EH (cell line): ENCODE results near the gene COPE.
"Not testable (repeated sequence)": the region's sequence is repeated elsewhere in the genome, so short reads cannot be mapped to it uniquely, and the experiment has no call there.

ENCODE experiments used
- DNase-seq: peaks from one replicate; pipeline ENCODE4 v3.0.0-alpha.2; 2015; ENCODE audit warnings: low read depth

Gene COPE

DNA sequence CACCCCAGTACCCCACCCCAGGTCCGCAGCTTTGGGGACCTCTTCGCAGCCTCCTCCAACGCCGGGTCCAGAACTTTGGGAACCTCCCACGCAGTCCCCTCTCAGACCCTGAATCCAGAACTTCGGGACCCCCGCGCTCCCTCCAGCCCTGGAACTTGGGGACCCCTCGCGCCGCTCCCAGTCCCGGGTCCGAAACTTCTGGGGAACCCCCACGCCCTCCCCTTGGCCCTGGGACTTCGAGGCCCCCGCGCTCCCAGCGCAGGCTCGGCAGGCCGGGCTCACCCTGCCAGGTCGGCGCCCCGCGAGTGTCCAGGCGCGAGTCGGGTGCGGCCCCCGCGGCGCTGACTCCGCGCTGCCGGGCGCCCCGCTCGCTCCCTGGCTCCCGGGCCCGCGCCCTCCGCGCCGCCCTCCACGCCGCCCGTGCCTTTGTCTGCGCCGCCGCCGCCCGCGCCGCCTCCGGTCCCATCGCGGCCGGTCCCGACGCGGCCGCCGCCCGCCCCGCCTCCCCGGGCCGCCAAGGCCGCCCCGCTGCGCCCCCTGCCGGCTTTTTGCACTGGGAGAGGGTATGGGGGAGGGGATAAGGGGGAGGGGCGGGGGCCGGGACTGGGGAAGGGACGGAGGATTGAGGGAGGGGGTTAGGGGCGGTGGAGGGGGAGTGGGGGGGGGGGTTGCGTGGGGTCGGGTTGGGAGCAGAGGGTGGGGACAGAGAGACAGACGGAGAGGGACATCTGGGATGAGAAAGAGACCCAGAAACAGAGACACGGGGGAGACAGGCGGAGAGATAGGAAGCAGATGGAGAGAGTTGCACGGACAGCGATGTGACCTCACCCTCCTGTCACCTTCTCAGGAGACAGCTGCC is 21.8 kb upstream of the COPE start, which contains the start of gene HOMER3:
TSS of gene HOMER3 (minus strand) at position 449 of the 859 bp plus-strand sequence. CDS start 2,235 bp downstream, outside the sequence.
- peak; percentile 67 for DNase-seq

DNA sequence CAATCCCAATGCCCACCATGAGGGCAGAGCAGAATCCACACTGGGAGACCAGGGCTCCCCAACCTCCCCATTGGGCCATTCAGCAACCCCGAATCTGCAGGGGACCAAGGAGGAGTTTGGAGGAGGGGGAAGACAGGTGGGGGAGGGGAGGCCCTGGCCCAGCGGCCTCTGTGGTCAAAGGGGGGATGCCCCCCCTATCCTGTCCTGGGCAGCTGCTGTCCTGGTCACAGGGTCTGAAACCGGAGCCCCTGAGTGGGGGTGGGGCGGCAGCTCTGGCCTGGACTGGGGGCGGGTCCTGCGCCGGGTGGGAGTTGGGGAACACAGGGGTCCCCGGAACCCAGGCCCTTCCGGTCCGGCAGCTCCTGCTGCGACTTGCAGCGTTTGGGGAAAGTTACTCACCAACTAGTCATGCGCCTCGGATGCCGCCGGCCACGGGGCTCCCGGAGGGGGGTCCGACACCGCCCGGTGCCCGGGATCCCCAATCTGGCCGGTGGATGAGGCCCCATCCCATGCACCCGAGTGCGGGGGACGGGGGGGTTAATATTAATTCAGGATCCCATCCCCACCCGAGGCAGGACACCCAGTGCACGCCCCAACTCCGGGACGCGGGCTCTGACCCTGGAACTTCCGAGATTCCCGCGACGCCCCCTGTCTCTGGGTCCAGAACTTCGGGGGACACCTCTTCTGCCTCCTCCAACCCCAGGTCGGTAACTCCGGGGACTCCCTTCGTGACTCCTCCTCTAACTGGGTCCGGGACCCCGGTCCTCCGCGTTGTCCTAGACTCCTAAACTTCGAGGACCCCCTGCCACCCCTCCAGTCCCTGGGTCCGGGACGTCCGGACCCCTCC is 21.0 kb upstream of the COPE start:
- peak; percentile 70 for DNase-seq

GRCh38 chr19:18939163-18939562 is 20.0 kb upstream of the COPE start:
- no peak for DNase-seq

DNA sequence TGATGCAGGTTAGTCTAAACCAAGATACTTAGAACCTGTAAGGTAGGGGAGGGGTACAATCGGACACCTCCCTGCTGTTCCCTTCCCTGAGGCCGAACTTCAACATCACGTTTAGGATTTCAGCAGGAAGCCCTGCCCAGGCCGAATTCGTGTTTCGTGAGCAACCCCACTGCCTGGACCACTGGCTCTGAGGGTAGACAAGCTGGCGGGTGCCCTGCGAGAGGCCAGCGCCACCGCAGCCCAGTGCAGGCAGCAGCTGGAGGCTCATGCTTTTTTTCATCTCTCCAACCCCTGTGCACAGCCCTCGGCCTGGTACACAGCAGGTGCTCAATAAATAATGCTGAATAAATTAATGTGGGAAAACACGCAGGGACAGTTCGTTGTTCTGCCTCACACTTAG is 14.1 kb upstream of the COPE start:
- DNase-seq, result no peak

GRCh38 chr19:18932216-18932841 is 13.1 kb upstream of the COPE start:
- DNase-seq, result peak; percentile 49

- no peak for DNase-seq
These were observed 12.4 kb upstream of the COPE start for GRCh38 chr19:18931316-18932162.

- DNase-seq, result no peak
These were observed 10.1 kb upstream of the COPE start for GRCh38 chr19:18929311-18929710.

DNA sequence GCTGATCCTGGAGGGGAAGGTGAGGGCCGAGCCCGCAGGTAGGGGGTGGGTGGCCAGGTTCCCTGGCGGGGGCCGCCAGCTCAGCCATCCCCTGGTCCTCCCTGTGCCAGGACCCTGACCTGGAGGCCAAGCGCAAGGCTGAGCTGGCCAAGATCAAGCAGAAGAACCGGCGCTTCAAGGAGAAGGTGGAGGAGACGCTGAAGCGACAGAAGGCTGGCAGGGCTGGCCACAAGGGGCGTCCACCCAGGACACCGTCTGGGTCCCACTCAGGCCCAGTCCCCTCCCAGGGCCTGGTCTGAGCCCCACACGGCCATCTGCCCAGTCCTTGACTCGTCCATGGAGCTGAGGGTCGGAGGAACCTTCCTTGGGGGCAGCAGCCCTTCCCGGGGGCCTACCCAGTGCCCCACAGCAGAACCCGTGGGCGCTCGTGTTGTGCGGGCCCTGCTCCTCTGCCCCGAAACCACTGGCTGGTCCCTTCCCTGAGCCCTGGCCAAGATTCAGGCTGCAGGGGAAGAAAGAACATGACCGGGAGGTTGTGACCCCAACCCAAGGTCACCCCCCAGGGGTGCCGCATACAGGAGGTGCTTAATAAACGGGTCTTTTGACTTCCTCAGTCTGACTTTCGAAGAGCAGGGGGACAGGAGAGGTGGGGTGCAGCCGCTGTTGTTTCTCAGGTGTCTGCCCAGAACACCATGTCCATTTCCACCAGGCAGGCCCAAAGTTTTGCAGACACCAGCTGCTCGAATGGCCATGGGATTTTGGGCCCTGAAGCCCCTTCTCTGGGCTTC is 9.0 kb upstream of the COPE start:
- DNase-seq, result no peak

GRCh38 chr19:18924684-18925213 is 5.6 kb upstream of the COPE start:
- DNase-seq, result no peak

DNA sequence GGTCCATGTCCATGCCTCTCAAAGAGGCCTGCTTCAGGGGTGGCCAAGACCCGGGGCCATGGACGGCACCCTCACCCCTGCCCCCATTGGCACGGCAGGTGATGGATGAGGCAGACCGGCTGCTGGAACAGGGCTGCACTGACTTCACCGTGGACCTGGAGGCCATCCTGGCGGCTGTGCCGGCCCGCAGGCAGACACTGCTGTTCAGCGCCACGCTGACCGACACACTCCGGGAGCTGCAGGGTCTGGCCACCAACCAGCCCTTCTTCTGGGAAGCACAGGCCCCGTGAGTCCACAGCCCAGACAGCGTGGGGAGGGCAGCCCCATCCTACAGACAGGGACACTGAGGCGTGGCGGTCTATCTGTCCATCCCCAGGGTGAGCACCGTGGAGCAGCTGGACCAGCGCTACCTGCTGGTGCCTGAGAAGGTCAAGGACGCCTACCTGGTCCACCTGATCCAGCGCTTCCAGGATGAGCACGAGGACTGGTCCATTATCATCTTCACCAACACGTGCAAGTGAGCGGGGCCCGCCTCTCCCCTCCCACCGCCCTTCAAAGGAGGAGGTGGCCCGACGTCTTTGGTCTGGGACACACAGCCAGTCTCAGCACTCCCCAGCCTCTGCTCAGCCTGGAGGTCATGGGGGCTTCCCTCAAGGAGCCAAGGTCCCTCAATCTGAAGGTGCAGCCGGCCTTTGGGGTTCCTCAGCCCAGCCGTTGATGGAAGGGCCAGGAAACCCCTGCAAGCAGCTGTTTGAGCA is 3.2 kb upstream of the COPE start:
- DNase-seq, result no peak

GRCh38 chr19:18921593-18921992 is 2.4 kb upstream of the COPE start:
- no peak for DNase-seq

DNA sequence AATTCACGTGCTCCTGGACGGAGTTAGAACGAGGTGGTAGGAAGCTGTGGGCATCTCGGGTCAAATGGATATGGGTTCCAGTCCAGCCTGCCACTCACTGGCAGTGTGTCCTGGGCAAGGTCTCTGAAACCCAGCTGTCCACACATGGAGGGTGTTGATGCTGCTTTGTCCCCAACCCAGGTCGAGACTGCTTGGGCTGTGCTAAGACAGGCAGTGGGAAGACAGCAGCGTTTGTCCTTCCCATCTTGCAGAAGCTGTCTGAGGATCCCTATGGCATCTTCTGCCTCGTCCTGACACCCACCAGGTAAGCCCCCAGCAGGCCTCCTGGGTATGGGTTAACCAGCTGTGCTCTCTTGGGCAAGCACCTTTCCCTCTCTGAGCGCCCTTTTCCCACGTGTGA is 1.2 kb upstream of the COPE start:
- DNase-seq, result no peak

DNA sequence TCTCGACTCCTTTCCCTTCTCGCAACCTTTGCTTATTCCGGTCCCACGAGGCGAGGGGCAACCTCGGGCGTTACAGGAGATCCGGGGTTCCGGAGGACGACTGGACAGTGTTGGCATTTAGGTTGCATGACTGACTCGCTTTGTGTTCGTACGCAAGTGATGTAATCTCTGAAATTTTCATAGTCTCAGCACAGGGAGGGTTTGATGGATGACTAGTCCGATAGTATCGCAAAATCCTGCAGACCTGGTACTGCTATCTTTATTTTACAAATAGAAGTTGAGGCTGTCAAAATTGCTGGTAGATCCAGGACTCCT is 670 bp upstream of the COPE start:
- DNase-seq, result no peak

DNA sequence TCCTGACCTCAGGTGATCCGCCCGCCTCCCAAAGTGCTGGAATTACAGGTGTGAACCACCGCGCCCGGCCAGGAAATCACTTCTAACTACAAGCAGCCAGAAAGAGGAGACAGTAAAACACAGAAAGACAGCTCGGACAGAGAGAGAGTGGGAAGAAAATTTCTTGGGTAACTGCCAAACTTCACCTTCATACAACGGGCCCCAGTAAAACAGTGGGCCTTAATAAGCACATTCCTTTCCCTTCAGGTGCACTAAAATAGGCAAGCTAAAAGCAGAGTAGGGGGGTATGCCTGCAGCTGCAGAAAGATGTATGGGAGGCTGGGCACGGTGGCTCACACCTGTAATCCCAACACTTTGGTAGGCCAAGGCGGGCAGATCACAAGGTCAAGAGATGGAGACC is 1.6 kb downstream of the COPE start:
- DNase-seq, result not testable (repeated sequence)

GRCh38 chr19:18915639-18916038 is 3.5 kb downstream of the COPE start:
- DNase-seq, result peak; percentile 48

- DNase-seq, result no peak
These were observed 5.7 kb downstream of the COPE start for GRCh38 chr19:18913466-18913865.

GRCh38 chr19:18912933-18913332 is 6.3 kb downstream of the COPE start:
- DNase-seq, result no peak

GRCh38 chr19:18910801-18911436 is 8.3 kb downstream of the COPE start:
- DNase-seq, result no peak

DNA sequence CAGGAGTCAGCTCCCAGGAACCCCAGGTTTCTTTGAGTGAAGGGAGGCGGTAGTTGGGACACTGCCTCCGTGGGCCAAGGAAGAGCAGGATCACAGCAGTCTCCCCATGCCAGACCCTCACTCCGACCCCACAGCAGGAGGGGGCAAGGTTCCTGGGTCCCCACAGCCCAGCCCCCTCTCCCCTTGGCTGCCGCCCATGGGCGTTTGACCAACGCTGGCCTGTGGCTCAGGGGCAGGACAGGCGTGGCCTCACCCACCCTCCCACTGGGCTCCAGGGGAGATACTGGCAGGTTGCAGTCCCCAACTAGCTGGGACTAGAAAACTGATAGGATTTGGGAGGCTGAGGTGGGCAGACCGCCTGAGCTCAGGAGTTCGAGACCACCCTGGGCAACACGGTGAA is 9.2 kb downstream of the COPE start:
- DNase-seq, result no peak
